Activated T-cell treated with anti-CD3 and anti-CD28 coated beads, Interleukin-2, amount 50 U/mL, for 24 hours (primary cell): ENCODE data around the gene PMP22.

ENCODE experiments used
- DNase-seq: peaks from one replicate; pipeline ENCODE4 v3.0.0-alpha.2; 2020
- H3K27ac Mint-ChIP-seq: 2 replicates; pipeline ENCODE4 v1.8.0; 2020; ENCODE audit warnings: mild to moderate bottlenecking, mixed read lengths
- H3K27me3 Mint-ChIP-seq: 2 replicates; pipeline ENCODE4 v1.8.0; 2020; ENCODE audit warnings: mixed read lengths
- H3K36me3 Mint-ChIP-seq: 2 replicates; pipeline ENCODE4 v1.8.0; 2020; ENCODE audit warnings: low read depth, mixed read lengths
- H3K4me1 Mint-ChIP-seq: 2 replicates; pipeline ENCODE4 v1.8.0; 2020; ENCODE audit warnings: low read depth, mixed read lengths
- H3K4me3 Mint-ChIP-seq: 2 replicates; pipeline ENCODE4 v1.8.0; 2020; ENCODE audit warnings: mild to moderate bottlenecking, moderate library complexity, mixed read lengths
- H3K9me3 Mint-ChIP-seq: 2 replicates; pipeline ENCODE4 v1.8.0; 2020; ENCODE audit warnings: mixed read lengths

The PMP22 gene

DNA sequence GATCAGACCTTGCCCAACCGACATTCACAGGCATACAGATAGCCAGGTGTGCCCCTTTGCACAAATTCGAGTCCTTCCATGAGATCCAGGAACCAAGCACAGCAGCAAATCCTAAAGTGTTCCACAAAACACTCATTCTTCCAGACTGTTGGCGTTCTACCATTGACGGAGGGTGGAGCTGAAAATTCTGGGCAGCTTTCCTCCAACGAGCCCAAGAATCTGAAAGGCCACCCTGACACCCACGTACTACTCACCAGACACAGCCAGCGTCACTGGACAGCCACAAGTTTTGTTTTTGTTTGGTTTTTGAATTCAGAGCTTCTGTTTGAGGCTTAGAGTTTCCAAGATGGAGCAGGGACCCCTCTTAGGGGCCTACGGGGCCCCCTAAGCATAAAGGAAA lies 83.8 kb downstream of the PMP22 start:
- Mint-ChIP-seq H3K4me1 (no peaks in the 10 kb centered on the region), H3K9me3 (no peaks in the 10 kb centered on the region), H3K4me3 (no peak overlapping the region), H3K27me3 (peaks cover 19% of the 10 kb centered on the region), H3K27ac (no peak overlapping the region), H3K36me3 (no peaks in the 10 kb centered on the region)
- no peak for DNase-seq

DNA sequence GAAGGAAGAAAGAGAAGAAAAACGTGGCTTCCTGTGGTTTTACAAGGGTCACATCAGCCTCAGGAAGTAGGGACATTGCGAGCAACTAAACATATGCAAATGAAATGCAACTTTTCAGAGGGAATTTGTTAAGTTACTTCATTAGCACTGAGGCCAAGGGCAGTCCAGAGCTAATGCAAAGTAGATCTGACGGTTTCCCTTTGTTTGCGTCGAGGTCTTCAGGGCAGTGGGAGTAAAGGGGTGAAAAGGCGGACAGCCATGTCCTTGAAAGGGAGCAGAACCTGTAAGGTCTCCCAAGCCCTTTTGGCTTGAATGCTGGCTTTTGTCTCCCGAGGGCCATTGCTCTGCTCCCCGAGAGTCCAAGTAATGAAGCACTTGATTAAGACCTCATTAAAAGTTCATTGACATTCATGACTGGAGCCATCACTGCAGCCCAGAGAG lies 85.0 kb downstream of the PMP22 start:
- Mint-ChIP-seq H3K36me3 (no peaks in the 10 kb centered on the region), H3K4me1 (no peaks in the 10 kb centered on the region), H3K9me3 (no peaks in the 10 kb centered on the region), H3K4me3 (no peak overlapping the region), H3K27ac (no peak overlapping the region), H3K27me3 (peaks cover 20% of the 10 kb centered on the region)
- no peak for DNase-seq
